Islet precursor cell (in vitro differentiated cells): ENCODE data around the gene DIP2B.

ENCODE experiments used
- DNase-seq: peaks from one replicate; pipeline ENCODE4 v3.0.0-alpha.2; 2018

DIP2B gene

DNA sequence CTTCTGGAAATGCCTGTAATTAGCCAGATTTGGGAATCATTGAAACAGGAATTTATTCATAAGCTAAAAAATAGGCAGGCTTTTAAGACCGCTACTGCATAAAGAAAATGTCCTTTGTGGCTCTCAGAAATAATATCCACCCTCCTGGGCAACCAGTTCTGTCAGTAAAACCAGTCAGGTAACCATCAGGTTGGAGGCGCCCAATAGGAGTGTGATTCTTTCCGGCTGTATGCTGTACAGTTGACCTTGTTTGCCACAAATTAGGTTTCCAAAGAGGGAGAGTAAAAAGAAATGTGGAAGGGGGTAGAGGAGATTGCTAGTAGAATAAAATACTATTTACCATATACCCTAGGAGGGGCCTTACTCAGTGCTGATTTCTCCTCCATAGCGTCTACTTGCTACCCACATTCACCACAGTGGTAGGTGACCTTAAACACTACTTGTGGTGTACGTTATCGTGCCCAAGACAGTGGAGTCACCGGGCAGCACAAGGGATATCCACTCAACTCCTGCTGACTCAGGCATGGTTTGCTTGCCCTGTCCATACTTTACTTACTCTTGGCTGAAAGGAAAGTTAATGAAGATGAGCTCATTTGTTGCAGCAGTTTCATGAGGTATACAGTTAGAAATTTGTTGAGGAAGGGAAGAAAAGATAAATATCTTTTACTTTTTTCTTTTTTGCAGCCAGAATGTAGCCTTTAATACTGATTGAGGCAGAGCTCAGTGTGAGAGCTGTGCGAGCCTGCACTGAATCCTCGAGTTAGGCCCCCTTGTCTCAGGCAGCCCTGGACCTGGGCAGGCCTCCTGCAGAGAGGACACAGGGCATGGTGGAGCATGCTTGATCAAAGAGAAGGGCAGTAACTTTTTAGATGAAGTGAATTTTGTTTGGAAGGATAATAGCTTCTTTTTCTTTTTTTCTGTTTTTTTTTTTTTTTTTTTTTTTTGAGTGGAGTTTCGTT lies 76.7 kb downstream of the DIP2B start:
- DNase-seq = peak; percentile 71

DNA sequence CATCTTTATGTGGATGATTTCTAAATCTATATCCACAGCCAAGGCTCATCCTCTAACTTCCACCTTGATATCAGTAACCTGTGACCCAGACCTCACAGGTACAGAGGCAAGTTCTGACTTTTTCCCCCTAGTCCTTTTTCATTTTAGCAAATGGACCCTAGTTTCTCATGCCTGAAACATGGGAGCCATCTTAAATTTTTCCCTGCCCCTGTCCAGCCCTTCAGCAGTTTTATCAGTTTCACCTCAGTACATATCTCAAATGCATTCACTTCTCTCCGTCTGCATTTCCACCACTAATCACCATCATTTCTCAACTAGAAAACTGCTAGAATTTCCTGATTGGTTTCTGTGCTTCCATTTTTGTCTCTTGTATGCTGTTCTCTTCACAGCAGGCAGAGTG lies 79.3 kb downstream of the DIP2B start:
- no peak for DNase-seq

DNA sequence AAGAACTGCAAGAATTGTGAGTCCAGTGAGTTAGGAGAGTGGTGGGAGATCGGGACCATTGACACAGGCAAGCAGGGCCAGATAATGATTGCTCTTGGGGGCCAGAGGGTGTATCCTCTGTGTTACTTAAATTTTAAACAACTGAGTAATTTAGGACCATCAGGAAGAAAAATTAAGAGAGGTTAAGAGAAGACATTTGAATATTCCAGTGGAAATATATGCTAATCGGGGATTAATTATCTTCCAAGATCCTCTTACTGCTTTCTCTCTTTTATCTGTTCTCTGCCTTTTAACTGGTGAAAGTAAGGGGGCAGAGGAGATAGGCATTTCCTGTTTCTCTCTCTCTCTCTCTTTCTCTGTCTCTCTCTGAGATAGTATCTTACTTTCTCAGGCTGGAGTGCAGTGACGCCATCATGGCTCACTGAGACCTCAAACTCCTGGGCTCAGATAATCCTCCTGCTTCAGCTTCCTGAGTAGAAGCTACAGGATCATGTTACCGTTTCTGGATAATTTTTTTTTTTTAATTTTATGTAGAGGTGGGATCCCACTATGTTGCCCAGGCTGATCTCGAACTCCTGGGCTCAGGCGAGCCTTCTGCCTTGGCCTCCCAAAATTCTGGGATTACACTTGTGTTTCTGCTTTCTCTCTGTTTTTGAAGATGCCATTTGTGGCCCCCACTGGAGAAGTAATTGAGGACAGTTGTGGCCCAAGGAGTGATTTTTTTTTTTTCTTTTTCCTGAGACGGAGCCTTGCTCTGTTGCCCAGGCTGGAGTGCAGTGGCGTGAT lies 85.1 kb downstream of the DIP2B start:
- peak; percentile 89 for DNase-seq

- DNase-seq = no peak
Measured at GRCh38 chr12:50590869-50591268, 86.1 kb downstream of the DIP2B start.

DNA sequence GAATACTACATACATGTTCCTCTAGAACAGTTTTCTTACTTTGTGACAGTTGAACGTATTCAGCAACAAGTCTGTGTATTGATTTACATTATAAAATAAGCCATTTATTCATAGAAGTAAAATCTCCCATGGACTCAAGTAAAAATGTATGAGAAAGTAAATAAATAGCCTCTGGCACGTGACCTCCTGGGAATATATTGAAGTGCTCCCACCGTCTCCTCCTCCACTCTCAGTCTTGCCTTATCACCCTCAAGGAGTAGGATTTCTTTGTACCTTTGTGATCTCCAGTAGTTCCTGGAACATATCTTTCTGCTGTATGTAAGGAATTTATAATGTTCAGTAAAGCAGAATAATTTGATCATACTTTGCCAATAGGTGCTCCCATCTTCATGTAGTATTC lies 90.9 kb downstream of the DIP2B start:
- peak; percentile 15 for DNase-seq

GRCh38 chr12:50597200-50598195 lies 92.7 kb downstream of the DIP2B start:
- peak; percentile 78 for DNase-seq

GRCh38 chr12:50598321-50598862 lies 93.6 kb downstream of the DIP2B start:
- peak; percentile 30 for DNase-seq

GRCh38 chr12:50599366-50600095 lies 94.7 kb downstream of the DIP2B start:
- DNase-seq = no peak

DNA sequence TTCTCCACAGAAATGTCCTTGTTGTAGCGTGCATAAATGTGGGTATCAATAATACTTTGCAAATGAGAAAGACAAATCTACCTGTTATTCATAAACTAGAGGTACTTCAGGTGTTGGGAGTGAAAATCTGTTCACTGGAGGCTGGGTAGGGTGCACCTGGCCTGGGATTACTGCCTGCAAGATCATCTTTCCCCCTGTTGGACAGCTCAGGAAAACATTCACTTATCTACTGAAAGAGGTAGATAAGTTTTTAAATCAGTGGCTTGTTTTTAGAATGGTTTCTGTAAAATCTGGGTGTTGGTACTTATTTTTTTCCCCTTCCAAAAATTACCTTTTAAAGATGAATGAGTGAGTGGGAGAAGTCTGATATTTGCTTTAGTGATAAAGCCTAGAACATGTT lies 95.6 kb downstream of the DIP2B start:
- no peak for DNase-seq

DNA sequence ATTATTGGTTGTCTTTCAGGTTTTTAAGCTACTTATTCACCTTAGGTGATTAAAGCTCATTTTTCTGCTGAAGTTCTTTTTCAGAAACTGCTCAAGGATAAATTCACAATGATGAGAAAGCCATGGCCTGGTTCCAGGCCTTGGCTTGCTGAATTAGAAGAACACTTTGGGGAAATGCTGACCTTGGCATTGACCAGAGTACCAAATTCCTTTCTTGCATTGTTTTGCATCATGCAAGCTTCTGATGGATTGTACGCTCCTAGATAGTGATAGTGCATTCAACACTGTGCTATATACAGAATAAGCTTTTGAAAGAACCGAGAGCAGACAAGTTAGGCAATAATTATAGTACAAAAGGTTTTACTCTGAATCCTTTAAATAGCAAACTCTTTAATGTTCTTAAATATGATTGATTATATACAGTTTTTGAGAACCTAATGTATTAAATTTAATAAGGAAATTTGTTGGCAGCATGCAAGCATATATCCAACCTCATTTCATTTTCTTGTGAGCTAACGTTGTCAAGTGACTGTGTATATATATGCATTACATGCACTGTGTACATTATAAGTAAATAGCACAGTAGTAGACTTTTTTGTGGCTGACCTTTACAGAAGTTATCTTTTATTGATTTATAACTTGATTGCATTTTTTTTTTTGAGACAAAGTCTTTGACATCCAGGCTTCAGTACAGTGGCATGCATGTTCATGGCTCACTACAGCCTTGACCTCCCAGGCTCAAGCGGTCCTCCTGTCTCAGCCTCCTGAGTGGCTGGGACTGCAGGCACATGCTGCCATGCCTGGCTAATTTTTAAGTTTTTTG lies 99.2 kb downstream of the DIP2B start:
- DNase-seq = no peak

DNA sequence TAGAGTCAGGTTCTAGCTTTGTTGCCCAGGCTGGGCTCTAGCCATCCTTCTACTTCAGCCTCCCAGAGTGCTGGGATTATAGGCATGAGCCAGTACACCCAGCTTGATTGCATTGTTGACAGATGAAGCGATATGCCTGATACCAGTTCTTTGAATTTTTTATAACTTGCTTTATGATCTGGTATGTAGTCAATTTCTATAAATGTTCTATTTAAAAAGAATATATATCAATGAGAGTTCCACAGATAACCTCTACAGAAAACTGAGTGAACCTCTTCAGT lies 99.8 kb downstream of the DIP2B start:
- DNase-seq = no peak

- DNase-seq = peak; percentile 26
Measured at GRCh38 chr12:50606675-50607375, 102.0 kb downstream of the DIP2B start.

GRCh38 chr12:50609292-50609874 lies 104.6 kb downstream of the DIP2B start:
- DNase-seq = peak; percentile 36

DNA sequence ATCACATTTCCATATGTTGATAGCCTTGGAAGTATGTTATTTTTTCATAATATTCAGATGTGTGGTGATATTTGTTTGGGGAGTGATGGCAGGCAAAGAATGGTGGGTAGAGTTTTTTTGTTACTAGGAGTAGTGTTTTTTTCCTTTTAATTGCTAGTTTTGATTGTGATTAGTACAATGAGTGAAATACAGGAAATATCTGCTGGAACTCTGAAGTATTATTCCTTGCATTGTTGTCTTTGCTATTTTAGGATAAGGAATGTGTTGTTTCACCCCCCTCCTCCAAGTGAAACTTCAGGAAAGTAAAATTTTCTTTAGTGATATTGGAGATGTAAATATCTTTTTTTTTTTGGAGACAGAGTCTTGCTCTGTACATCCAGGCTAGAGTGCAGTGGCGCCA lies 105.4 kb downstream of the DIP2B start:
- DNase-seq = no peak

- no peak for DNase-seq
Measured at GRCh38 chr12:50611021-50611744, 106.4 kb downstream of the DIP2B start.

- peak; percentile 68 for DNase-seq
Measured at GRCh38 chr12:50612882-50613281, 108.1 kb downstream of the DIP2B start.

DNA sequence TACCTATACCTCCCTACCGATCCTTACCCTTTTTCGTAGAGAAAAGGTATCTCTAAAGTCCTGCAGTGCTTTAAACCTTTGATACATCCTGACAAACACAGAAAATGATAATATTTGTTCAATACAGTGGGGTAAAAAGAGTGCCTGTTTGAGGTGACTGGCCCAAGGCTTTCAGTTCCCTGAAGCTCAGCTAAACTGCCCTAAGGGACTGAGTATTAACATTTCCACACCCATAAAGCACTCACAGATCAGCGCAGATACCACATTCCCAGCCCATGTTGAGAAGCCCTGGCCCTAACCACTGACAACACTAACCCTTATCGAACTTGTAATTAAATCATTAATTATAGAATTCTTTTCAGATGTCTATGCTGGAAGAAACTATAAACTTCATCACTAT lies 108.7 kb downstream of the DIP2B start:
- peak; percentile 79 for DNase-seq

DNA sequence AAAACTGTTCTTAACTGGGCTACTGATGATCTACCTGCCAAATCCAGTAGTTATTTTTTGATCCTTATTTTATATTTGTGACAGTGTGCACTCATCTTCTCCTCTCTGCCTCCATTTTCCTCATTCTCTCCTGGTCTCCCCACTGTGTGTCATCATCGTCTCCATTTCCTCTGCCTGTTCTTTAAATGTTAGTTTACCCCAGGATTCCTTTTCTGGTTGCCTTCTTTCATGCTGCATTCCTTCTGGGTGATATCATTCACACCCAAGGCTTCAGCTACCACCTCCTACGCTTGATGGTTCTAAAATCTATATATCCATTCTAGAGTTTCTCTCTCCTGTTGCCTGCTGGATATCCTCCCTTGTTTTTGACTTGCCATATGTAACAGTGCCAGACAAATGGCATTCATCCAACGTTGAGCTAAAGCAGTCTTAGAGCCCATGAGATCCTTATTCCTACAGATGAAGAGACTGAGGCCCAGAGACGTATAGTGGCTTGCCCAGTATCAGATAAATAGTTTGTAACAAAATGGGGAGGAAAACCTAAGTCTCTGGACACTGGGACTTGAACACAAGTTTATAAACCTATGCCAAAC lies 109.5 kb downstream of the DIP2B start:
- peak; percentile 80 for DNase-seq
